Breast epithelium (tissue), 3 donors: ENCODE data around the gene MAPK10.

Source experiments
- POLR2A ChIP-seq: fragments of 450-650 bp; IDR thresholded peaks from one replicate; pipeline ENCODE4 v1.6.1; 2016; ENCODE audit warnings: antibody characterized with exemption, mild to moderate bottlenecking, moderate library complexity
- POLR2AphosphoS5 ChIP-seq, 3 donors: sonication (generic); formaldehyde crosslinking; IDR thresholded peaks; one replicate each; pipeline ENCODE4 v1.6.1; 2017; ENCODE audit warnings: antibody characterized with exemption in 3 of 3
- TF ChIP-seq, protein P1 (sequence below), 3 donors: fragments of 450-650 bp; IDR thresholded peaks; one replicate each; pipeline ENCODE4 v1.5.1; 2016 to 2017; ENCODE audit warnings: antibody characterized with exemption in 3 of 3, mild to moderate bottlenecking in 3 of 3, moderate library complexity in 3 of 3

DNA sequence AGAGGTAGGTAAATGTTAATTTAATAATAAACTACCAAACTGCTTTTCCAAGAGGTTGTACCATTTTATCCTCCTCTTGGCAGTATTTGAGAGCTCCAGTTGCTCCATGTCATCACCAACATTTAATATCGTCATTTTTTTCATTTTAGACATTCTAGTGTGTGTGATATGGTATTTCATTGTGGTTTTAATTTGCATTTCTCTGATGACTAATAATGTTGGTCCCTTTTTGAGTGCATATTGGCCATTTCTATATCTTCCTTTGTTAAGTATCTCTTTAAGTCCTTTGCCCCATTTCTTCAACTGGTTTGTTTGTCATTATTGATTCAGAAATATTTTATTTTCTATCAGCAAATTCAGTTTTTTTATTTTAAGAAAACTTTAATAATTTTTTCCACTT lies 88.8 kb downstream of the MAPK10 start:
- TF ChIP-seq POLR2A = no peak
- no peak for TF ChIP-seq POLR2AphosphoS5 (IDR thresholded peaks at IDR 0.05)
- TF ChIP-seq, protein P1, sequence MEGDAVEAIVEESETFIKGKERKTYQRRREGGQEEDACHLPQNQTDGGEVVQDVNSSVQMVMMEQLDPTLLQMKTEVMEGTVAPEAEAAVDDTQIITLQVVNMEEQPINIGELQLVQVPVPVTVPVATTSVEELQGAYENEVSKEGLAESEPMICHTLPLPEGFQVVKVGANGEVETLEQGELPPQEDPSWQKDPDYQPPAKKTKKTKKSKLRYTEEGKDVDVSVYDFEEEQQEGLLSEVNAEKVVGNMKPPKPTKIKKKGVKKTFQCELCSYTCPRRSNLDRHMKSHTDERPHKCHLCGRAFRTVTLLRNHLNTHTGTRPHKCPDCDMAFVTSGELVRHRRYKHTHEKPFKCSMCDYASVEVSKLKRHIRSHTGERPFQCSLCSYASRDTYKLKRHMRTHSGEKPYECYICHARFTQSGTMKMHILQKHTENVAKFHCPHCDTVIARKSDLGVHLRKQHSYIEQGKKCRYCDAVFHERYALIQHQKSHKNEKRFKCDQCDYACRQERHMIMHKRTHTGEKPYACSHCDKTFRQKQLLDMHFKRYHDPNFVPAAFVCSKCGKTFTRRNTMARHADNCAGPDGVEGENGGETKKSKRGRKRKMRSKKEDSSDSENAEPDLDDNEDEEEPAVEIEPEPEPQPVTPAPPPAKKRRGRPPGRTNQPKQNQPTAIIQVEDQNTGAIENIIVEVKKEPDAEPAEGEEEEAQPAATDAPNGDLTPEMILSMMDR (IDR thresholded peaks at IDR 0.05) = no peak
